ENCODE data around the gene NOL4L. TPM values are rescaled to one million over a fixed set of nuclear protein-coding genes. Genes with fewer than 3 reads are reported as not detected.

The NOL4L gene
- total RNA-seq, 2 experiments from 2014 or later: 26.1 to 27.4 TPM

DNA sequence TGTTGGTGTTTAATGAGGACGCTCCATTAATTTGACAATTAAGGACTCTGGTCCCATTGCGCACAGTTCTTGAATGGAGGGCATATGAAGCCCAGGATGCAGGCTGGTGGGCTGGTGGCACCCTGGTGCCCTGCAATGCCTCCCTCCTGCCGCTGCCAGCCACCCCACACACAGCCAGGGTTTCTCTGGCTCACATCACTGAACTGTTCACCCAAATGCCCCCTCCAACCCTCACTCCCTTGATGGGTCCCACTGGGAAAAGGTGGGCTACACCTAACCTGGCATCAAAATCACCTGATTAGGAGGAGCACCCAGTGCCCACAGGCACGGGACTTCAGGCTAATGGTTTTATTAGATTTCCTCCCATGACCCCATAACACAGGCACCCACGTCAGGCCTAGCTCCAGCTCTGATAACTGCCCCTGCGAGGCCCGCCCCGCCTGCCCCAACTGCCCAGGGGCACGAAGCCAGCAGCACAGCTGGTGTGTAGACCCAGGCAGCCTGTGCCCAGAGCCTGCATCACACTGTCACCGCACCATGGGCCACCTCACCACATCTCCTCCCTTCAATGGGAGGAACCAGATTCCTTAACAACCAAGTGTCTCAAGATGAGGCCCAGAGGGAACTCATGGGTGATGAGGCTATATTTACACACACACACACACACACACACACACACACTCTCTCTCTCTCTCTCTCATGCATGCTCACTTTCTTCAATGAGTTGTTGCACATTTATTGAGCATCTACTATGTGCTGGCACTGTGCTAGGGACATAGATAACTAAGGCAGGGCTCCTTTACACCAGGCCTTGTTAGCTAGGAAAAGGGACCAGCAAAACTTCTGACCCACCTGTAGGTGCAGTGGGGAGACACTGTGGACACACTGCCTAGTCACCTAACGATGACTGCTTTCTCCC is 107.3 kb downstream of the NOL4L start:
- Mint-ChIP-seq H3K36me3 (ENCODE audit: low read depth) (no peaks in the 10 kb centered on the region), H3K4me3 (no peak overlapping the region), H3K27me3 (no peaks in the 10 kb centered on the region), H3K4me1 (peaks cover 26% of the 10 kb centered on the region), H3K9me3 (no peaks in the 10 kb centered on the region), H3K27ac (peak overlapping the region; percentile 5)
- DNase-seq: no peak
- CTCF ChIA-PET: interaction anchor here (1.6 kb wide), 1 partner anchor 95 kb away, joined by 5 read pairs; no protein-coding TSS in a partner anchor
- POLR2A ChIA-PET: no interaction called here

DNA sequence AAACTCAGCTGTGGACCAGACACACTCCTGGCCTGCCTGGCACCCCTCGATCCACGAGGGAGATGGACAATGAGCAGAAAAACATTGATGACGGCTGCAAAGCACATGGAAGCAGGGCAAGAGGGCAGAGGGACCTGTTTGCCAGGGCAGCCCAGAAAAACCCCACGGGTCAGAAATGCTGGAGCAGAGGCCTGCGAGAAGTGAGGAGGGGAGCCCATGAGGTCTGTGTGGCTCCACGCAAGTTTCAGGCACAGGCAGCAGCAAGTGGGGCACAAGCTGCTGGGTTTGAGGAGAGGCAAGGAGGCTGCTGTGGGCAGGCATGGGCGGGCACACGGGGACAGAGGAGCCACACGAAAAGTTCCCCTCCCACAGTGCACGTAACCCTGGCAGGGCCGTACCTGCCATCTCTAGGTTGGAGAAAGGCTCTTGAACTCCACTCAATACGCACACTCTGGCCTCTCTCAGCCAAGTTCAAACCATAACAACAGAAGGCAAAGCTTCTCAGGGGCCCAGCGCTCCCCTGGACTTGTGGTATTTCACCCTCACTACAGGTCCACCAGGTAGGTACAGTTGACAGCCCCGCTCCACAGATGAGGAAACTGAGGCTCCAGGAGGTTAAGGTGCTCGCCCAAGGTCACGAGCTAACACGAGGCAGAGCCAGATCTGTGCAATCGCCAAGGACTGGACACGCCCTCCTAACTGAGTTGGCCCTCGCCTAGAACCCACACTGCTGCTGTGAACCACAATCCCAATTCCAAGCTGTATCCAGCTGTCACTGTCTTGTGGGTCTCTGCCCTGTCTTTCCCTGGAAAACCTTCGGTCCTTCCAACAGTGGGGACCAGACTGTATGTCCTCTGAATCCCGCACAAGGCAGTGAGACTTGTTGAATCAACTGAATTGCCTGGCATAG is 108.2 kb downstream of the NOL4L start:
- DNase-seq: no peak
- ChIA-PET POLR2A (interaction anchor here (0.6 kb wide), 1 partner anchor 178 kb away, joined by 3 read pairs; no protein-coding TSS in a partner anchor), CTCF (interaction anchor here (1.0 to 1.6 kb wide), 2 partner anchors 21 to 96 kb away, joined by 3 to 5 read pairs; no protein-coding TSS in a partner anchor)
- no peak overlapping the region for H3K4me3 Mint-ChIP-seq
- H3K27ac Mint-ChIP-seq: peak overlapping the region; percentile 64
- H3K36me3 Mint-ChIP-seq (ENCODE audit: low read depth): no peaks in the 10 kb centered on the region
- H3K4me1 Mint-ChIP-seq: peaks cover 22% of the 10 kb centered on the region
- no peaks in the 10 kb centered on the region for H3K9me3 Mint-ChIP-seq
- no peaks in the 10 kb centered on the region for H3K27me3 Mint-ChIP-seq

DNA sequence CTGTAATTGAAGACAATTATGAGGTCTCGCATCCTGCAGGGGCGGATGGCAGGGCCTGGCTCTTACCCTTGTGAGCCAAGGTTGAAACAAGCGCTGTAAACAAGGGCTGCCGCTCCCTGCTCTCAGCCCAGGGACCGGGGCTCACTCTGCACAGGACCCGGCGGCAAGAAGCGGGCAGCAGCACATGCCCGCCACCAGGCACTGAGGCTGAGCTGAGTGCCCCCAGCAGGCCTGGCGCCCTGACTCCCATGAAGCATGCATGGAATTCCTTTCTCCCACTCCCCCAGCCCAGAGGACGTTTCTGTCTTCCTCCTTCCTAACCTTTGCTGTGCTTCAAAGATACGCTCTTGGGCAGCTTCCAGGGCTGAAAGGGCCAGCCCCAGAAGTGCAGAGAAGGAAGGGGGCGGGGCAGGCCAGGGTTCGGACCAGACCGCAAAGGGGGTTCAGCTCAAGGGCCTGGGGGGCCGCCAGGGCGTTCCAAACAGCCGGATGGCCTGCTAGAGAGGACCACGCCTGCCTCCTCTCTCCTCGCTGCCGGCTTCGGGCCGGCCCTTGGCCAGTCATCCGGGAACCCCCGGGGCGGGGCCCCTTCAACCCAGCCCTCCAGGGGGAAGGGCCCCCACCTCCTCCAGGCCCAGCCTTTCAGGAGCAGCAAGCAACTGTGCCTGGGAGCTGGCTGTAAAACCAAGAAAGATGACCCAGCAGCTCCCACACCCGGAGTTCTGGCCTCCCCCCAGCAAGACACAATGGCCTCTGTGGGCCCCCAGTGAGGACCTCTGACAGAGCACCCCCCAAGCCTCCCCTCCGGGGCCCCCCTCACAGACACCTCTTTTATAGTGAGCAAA is 109.9 kb downstream of the NOL4L start:
- Mint-ChIP-seq H3K27ac (no peak overlapping the region), H3K9me3 (no peaks in the 10 kb centered on the region), H3K36me3 (ENCODE audit: low read depth) (no peaks in the 10 kb centered on the region), H3K4me3 (no peak overlapping the region), H3K27me3 (no peaks in the 10 kb centered on the region), H3K4me1 (peaks cover 21% of the 10 kb centered on the region)
- DNase-seq: no peak
- ChIA-PET POLR2A (no interaction called here), CTCF (no interaction called here)

DNA sequence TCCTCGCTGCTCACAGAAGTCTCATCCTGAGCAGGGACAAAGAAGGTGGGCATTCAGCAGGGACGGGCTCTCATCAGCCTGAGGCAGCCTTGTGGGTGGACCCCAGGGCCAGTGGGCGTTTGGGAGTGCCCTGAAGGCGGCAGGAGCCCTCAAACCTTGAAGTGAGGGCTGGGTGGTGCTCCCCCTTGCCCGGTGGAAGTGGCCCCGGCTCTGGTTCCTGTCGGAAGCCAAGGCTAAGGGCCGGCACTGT is 110.5 kb downstream of the NOL4L start:
- H3K4me1 Mint-ChIP-seq: peaks cover 21% of the 10 kb centered on the region
- no peak overlapping the region for H3K27ac Mint-ChIP-seq
- no peaks in the 10 kb centered on the region for H3K9me3 Mint-ChIP-seq
- POLR2A ChIA-PET: no interaction called here
- DNase-seq: no peak
- H3K36me3 Mint-ChIP-seq (ENCODE audit: low read depth): no peaks in the 10 kb centered on the region
- CTCF ChIA-PET: no interaction called here
- no peak overlapping the region for H3K4me3 Mint-ChIP-seq
- no peaks in the 10 kb centered on the region for H3K27me3 Mint-ChIP-seq

DNA sequence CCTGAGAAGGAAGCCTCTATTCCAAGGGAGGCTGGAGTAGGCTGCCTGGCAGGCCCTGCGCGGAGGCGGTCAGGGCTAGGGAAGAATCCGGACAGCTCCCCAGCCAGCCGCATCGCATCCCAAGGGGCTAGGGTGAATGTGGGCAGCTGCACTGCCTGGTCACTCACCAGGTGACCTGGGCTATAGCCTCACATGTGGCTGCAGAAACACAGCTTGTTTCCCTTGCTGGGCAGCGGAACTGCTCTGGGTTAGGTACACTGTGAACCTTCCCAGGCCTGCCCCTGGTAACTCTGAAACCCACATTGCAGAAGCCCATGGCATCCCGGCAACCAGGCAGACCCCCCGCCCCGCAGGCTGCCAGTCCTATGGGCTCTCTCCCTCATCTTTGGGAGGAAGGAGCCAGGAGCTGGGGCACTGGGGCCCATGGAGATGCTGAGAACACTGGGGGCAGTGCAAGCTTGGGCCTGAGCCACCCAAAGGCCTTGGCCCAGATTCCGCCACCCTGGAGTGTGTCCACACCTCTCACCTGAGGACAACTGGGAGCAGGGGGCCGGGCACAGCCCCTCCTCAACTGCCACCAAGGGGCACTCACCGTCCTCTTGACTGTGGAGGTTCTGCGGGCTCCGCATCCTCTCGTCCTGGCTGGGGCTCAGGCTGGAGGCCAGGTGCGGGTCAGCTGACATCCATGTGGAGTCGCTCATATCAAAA is 111.0 kb downstream of the NOL4L start:
- Mint-ChIP-seq H3K27me3 (no peaks in the 10 kb centered on the region), H3K27ac (no peak overlapping the region), H3K4me3 (no peak overlapping the region), H3K4me1 (peaks cover 21% of the 10 kb centered on the region), H3K9me3 (no peaks in the 10 kb centered on the region), H3K36me3 (ENCODE audit: low read depth) (no peaks in the 10 kb centered on the region)
- CTCF ChIA-PET: interaction anchor here (1.8 kb wide), 1 partner anchor 16 kb away, joined by 4 read pairs; no protein-coding TSS in a partner anchor
- no peak for DNase-seq
- POLR2A ChIA-PET: no interaction called here

DNA sequence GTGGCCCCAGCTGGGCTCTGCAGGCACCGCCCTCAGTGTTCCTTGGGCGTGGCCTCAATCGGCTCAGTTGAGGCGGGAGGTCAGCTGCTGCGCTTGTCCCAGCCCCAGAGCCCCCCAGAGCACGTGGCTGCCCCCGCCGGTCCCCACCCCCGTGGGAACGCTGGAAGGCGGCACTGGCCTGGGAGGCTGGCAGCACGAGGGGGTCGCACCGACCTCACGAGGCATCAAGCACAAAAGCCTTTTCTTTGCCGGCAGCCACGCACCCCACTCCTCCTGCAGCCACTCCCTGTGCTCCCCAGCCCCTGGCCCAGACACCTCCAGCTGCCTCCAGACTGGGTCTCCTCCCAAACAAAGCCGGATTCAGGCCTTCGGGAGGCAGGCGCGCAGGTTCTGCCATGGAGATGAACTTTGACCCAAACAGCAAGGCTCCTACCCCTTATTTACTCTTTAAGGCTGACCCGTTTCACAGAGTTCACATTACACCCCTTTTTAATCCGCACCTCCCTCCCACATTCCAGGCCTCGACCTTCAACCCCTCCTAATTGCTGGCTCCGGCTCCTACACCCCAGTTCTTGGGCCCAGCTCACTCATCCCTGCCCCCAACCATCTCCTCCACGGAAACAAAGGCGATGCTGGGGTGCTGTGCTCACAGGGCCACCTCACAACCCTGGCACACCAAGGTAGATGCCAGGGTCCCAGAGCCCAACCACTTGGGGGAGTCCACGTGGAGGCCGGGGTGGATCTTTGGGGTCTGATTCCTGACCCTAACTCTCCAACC is 111.7 kb downstream of the NOL4L start:
- Mint-ChIP-seq H3K27ac (no peak overlapping the region), H3K9me3 (no peaks in the 10 kb centered on the region), H3K36me3 (ENCODE audit: low read depth) (no peaks in the 10 kb centered on the region), H3K27me3 (no peaks in the 10 kb centered on the region), H3K4me1 (peaks cover 21% of the 10 kb centered on the region), H3K4me3 (no peak overlapping the region)
- no peak for DNase-seq
- ChIA-PET CTCF (interaction anchor here (1.8 kb wide), 1 partner anchor 16 kb away, joined by 4 read pairs; no protein-coding TSS in a partner anchor), POLR2A (no interaction called here)

DNA sequence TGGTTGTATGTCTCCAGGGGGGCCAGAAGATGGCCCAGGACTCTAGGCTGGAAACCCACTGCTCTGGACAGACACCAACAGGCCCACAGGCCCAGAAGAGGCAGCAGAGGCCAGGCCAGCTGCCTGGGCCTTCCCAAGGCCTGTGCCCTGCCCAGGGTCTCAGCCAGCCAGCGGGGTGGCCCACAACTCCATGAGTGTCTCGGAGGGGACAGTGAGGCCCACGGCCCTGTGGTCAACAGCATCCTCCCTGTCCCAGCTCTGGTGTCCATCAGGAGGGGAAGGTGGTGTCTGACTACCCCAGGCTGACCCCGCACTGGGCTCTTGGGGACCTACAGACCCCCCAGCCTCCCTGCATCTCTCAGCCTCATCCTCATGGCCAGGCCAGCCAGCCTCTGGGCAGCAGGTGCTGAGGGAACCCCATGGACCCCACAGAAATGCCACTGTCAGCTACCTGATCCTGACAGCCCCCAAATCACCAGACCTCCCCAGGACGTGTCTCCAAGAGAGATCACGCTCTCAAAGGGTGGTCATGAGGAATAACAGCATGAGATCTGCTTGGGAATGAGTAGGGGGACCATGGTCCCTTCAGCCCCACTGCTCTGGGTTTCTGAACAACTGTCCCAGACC is 112.4 kb downstream of the NOL4L start:
- Mint-ChIP-seq H3K36me3 (ENCODE audit: low read depth) (no peaks in the 10 kb centered on the region), H3K27ac (no peak overlapping the region), H3K4me3 (no peak overlapping the region), H3K27me3 (no peaks in the 10 kb centered on the region), H3K4me1 (peaks cover 20% of the 10 kb centered on the region), H3K9me3 (no peaks in the 10 kb centered on the region)
- ChIA-PET CTCF (interaction anchor here (1.8 kb wide), 1 partner anchor 15 kb away, joined by 4 read pairs; no protein-coding TSS in a partner anchor), POLR2A (no interaction called here)
- DNase-seq: no peak

DNA sequence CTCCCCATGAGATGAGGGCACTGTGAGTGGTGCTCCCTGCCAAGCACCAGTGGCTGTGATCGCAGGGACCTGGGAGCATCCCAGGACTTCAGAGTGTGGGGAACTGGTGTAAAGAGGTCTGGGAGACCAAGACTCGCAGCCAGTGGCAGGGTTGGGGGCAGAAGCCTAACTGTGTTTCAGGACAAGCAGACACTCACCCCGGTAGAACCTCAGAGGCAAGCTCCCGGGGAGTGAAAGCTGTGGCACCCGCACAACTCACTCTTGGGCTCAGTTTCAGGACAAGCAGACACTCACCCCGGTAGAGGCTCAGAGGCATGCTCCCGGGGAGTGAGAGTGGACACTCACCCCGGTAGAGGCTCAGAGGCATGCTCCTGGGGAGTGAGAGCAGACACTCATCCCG is 114.2 kb downstream of the NOL4L start:
- no peak overlapping the region for H3K27ac Mint-ChIP-seq
- H3K27me3 Mint-ChIP-seq: no peaks in the 10 kb centered on the region
- ChIA-PET POLR2A (no interaction called here), CTCF (interaction anchor here (0.7 kb wide), 1 partner anchor 85 kb away, joined by 3 read pairs; no protein-coding TSS in a partner anchor)
- peaks cover 4% of the 10 kb centered on the region for H3K4me1 Mint-ChIP-seq
- H3K4me3 Mint-ChIP-seq: no peak overlapping the region
- H3K36me3 Mint-ChIP-seq (ENCODE audit: low read depth): no peaks in the 10 kb centered on the region
- no peak for DNase-seq
- no peaks in the 10 kb centered on the region for H3K9me3 Mint-ChIP-seq

DNA sequence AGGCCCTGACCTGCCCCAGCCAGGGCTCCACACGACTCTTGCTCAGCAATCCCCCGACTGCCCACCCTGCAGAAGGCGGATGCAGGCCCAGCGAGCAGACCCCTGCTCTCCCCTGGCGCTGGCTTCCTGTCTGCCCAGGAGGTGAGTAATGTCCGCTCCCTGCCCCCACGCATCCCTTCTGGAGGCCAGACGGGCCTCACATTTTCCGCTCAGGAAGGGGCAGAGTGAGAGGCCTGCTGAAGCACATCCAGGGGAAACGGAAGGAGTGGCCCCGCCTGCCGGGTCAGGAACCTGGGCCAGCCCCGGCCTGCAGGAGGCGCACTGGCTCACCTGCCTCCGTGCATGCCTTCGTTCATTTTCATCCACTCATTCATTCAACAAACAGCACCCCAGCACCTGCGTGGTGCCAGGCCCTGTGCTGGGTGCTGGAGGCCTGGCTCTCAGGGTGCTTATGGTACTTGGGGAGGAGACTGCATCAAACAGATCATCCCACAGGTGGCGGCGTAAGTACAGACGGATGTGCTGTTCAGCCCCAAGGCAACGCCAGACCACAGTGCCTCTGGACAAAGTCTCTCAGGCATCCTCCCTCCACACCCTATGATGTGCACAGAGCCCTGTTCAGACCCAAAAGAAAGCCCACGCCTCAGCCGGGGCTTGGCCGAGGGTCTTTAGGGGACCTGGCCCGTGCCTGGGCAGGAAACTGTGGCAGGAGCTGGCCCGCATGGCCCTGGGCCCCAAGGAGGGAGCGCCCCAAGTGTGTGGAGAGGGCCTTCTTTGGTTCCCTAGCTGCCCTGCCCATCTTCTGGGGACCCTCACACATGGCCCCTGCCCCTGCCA is 114.9 kb downstream of the NOL4L start:
- Mint-ChIP-seq H3K27ac (no peak overlapping the region), H3K27me3 (no peaks in the 10 kb centered on the region), H3K9me3 (no peaks in the 10 kb centered on the region), H3K4me3 (no peak overlapping the region), H3K36me3 (ENCODE audit: low read depth) (no peaks in the 10 kb centered on the region), H3K4me1 (no peaks in the 10 kb centered on the region)
- CTCF ChIA-PET: no interaction called here
- DNase-seq: peak; percentile 33
- POLR2A ChIA-PET: no interaction called here

DNA sequence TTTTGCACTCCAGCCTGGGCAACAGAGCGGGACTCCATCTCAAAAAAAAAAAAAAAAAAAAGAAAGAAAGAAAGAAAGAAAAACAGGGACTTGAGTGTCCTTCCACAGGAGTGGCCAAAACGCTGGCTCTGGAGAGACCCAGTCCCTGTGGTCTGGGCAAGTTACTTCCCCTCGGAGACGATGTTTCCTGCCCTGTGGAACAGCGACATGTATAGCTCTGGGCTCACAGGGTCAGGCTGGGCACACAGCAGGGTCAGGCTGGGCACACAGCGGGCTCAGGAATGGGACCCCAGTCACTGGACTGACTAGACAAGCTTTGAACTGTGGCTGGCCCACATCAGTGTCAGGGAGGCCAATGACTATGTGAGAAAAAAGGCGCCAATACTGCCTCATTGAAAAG is 116.3 kb downstream of the NOL4L start:
- H3K4me1 Mint-ChIP-seq: no peaks in the 10 kb centered on the region
- no peak overlapping the region for H3K27ac Mint-ChIP-seq
- no peaks in the 10 kb centered on the region for H3K36me3 Mint-ChIP-seq (ENCODE audit: low read depth)
- CTCF ChIA-PET: interaction anchor here (1.1 to 1.3 kb wide), 2 partner anchors 12 to 254 kb away, joined by 3 to 4 read pairs; no protein-coding TSS in a partner anchor
- H3K27me3 Mint-ChIP-seq: no peaks in the 10 kb centered on the region
- no peak for DNase-seq
- no peaks in the 10 kb centered on the region for H3K9me3 Mint-ChIP-seq
- POLR2A ChIA-PET: no interaction called here
- no peak overlapping the region for H3K4me3 Mint-ChIP-seq

DNA sequence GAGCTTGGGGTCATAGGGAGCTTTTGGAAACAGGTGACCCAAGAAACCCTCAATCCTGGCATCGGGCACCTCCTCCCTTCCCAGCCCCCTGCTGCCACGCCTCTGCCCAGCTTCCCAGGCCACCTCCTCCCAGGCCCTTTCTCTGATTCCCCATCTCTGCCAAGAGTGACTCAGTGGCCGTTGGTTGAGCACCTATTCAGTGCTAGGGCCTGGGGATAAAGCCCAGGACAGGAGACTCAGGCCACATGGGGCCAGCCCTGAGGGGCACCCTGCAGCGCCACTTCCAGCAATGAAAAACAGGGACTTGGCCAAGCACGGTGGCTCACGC is 116.9 kb downstream of the NOL4L start:
- Mint-ChIP-seq H3K9me3 (no peaks in the 10 kb centered on the region), H3K4me1 (no peaks in the 10 kb centered on the region), H3K4me3 (no peak overlapping the region), H3K36me3 (ENCODE audit: low read depth) (no peaks in the 10 kb centered on the region), H3K27ac (no peak overlapping the region), H3K27me3 (no peaks in the 10 kb centered on the region)
- ChIA-PET CTCF (interaction anchor here (0.9 to 1.3 kb wide), 3 partner anchors 11 to 253 kb away, joined by 3 to 4 read pairs (median 3); no protein-coding TSS in a partner anchor), POLR2A (no interaction called here)
- DNase-seq: no peak

All from activated CD4-positive, alpha-beta T cell treated with anti-CD3 and anti-CD28 coated beads, Interleukin-2, amount 10 ng/mL, durations not matched to agents 7 days and 5 days (primary cell).